ENCODE measurements around the gene TXNL4B. TPM values are rescaled to one million over a fixed set of nuclear protein-coding genes. Genes with fewer than 3 reads are reported as not detected.

The TXNL4B gene
- 10 to 100 TPM in 2 of 5 donors, 1 to 10 TPM in 2, under 1 TPM in 1; 0.87 to 23.3 (median 4.5) TPM for total RNA-seq
- 1 to 10 TPM; 6.4 to 8.0 (median 6.7) TPM for polyA plus RNA-seq
- long read RNA-seq, donor 1, partial matches to known transcripts, result 0 of 1 reads
- long read RNA-seq, donor 1, other reads (novel, unspliced or antisense), result 0 of 1 reads
- long read RNA-seq, donor 2, partial matches to known transcripts, result 0 of 4 reads
- long read RNA-seq, donor 2, other reads (novel, unspliced or antisense), result 0 of 4 reads
- long read RNA-seq, donor 3, partial matches to known transcripts, result 0 of 2 reads
- long read RNA-seq, donor 3, other reads (novel, unspliced or antisense), result 0 of 2 reads
- long read RNA-seq, donor 4, result 0 reads
- long read RNA-seq, donor 5, partial matches to known transcripts, result 16 of 25 reads
- long read RNA-seq, donor 5, other reads (novel, unspliced or antisense), result 5 of 25 reads
- long read RNA-seq, donor 6, partial matches to known transcripts, result 0 of 3 reads
- long read RNA-seq, donor 6, other reads (novel, unspliced or antisense), result 0 of 3 reads
- long read RNA-seq, donor 7, transcript TXNL4B-201 (4 exons, 2,556 nt), result major isoform, 5 of 5 reads
- long read RNA-seq, donor 7, partial matches to known transcripts, result 0 of 5 reads
- long read RNA-seq, donor 7, other reads (novel, unspliced or antisense), result 0 of 5 reads
- long read RNA-seq, donor 8, partial matches to known transcripts, result 0 of 11 reads
- long read RNA-seq, donor 8, other reads (novel, unspliced or antisense), result 9 of 11 reads
- long read RNA-seq, donor 9, partial matches to known transcripts, result 0 of 1 reads
- long read RNA-seq, donor 9, other reads (novel, unspliced or antisense), result 0 of 1 reads
- long read RNA-seq, donor 10, result 0 reads

DNA sequence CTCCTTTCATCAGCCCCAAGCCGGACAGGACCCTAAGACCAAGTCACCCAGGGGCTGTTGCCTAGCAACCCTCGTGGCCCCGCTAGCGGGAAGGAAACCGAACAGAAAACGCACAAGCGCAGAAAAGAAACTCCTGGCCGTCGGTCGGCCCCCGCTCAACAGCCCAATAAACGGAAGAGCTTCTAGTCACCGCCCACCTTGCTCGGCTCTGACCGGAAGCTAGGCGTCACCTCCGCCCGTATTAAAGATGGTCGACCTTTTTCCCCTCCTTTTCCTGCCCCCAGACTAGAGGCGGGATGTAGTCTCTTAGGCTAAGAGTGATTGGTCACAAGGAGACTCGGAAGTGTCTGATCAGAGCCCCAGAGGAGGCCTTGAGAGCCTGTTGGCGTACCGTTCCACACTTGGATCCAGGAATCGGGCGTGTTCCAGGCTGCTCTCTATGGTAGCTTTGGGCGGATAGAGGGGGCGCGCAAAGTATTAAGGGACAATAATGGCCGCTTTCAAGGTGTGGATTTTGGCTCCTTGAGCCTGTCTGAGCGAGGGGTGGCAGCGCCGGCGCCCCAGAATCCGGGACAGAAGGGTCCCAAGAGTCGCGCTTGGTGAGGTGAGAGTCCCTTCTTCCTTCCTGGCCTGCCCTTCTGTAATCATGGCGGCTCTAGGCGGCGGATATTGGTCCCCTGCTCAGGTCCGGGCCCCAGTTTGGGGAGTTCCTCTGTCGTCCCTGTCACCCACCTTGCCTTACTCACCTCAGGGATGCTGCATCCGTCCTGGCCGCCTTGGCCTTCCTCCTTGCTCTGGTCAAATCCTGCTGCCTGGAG lies at the start of gene TXNL4B, which contains the start of gene DHX38:
Gene TXNL4B (minus strand): TSS at position 173 of the 818 bp plus-strand sequence. CDS start 2,871 bp downstream, outside the sequence.
Gene DHX38 (plus strand): TSS at position 400 of the 818 bp plus-strand sequence. CDS start 2,311 bp downstream, outside the sequence.
- H3K9me3 ChIP-seq, result no peaks in the 10 kb centered on the region
- WGBS, 5 donors, result 0 to 1% (median 0%) methylated on average over 31 to 43 of the region's 43 CpGs
- no peaks in the 10 kb centered on the region for H3K27me3 ChIP-seq
- peaks cover 35 to 48% (median 48%) of the 10 kb centered on the region in 4 donors for H3K36me3 ChIP-seq
- DNase-seq, result peak; percentile 95 to 99
- TF ChIP-seq POLR2A (IDR thresholded peaks at IDR 0.05) (peak in 2 of 4 donors; percentile 60 to 67), EP300 (IDR thresholded peaks at IDR 0.05) (no peak), POLR2AphosphoS5 (IDR thresholded peaks at IDR 0.05) (peak; percentile 62 to 95 (median 93))
- TF ChIP-seq, protein P1, sequence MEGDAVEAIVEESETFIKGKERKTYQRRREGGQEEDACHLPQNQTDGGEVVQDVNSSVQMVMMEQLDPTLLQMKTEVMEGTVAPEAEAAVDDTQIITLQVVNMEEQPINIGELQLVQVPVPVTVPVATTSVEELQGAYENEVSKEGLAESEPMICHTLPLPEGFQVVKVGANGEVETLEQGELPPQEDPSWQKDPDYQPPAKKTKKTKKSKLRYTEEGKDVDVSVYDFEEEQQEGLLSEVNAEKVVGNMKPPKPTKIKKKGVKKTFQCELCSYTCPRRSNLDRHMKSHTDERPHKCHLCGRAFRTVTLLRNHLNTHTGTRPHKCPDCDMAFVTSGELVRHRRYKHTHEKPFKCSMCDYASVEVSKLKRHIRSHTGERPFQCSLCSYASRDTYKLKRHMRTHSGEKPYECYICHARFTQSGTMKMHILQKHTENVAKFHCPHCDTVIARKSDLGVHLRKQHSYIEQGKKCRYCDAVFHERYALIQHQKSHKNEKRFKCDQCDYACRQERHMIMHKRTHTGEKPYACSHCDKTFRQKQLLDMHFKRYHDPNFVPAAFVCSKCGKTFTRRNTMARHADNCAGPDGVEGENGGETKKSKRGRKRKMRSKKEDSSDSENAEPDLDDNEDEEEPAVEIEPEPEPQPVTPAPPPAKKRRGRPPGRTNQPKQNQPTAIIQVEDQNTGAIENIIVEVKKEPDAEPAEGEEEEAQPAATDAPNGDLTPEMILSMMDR (IDR thresholded peaks at IDR 0.05), result no peak
- intact Hi-C loops (cut with DNase I; ENCODE audit: low total_unique reads), result no loop called here
- H3K27ac ChIP-seq, result peak within 1 kb of the TSS; percentile 91 to 95 (median 94)
- peaks cover 24 to 47% (median 40%) of the 10 kb centered on the region in 4 donors for H3K4me1 ChIP-seq
- H3K4me3 ChIP-seq, result peak within 1 kb of the TSS; percentile 81 to 98 (median 91)

DNA sequence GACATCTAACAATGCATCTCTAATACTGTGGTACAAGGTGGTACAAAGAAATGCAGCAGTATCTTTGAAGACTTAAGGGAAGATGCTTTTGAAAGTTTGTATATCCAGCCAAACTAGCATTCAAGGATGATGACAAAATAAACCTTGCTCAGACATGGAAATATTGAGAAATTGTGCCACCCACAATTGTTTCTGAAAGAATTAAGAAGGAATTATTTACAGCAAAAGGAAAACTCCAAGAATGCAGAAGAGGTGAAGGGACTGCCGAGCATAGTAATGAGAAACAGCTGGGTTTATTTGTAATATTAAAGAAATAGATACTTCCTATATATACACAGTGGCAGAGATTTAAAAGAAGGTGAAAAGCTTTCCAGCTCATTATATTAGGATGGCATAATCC lies 49.1 kb upstream of the TXNL4B start:
- no peaks in the 10 kb centered on the region for H3K4me1 ChIP-seq
- 63 to 82% (median 75%) methylated on average over 1 of the region's 1 CpG for WGBS, 5 donors
- no peak for DNase-seq
- intact Hi-C loops (cut with DNase I; ENCODE audit: low total_unique reads), result no loop called here
- H3K4me3 ChIP-seq, result no peak overlapping the region
- TF ChIP-seq POLR2AphosphoS5 (IDR thresholded peaks at IDR 0.05) (no peak), POLR2A (IDR thresholded peaks at IDR 0.05) (no peak), EP300 (IDR thresholded peaks at IDR 0.05) (no peak)
- no peaks in the 10 kb centered on the region for H3K36me3 ChIP-seq
- H3K27me3 ChIP-seq, result no peaks in the 10 kb centered on the region
- no peaks in the 10 kb centered on the region for H3K9me3 ChIP-seq
- no peak overlapping the region for H3K27ac ChIP-seq

DNA sequence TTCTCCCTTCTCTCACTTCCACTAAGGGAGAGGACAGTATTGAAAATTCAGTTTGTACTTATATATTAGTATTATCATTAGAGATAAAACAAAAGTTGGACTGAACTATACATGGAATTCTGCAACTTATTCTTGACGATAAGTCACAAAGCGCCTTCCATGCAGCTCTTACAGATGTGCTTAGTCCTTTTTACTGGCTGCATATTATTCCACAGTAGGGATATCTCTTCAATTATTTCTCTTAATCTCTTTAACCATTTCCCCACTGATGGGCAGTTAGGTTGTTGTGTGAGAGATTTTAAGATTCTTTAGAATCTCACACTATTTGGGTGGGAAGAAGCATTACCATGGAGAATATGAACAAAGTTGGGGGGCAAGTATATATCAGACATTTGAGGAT lies 46.5 kb upstream of the TXNL4B start:
- no peaks in the 10 kb centered on the region for H3K4me1 ChIP-seq
- no peak overlapping the region for H3K4me3 ChIP-seq
- DNase-seq, result no peak
- no peaks in the 10 kb centered on the region for H3K36me3 ChIP-seq
- intact Hi-C loops (cut with DNase I; ENCODE audit: low total_unique reads), result no loop called here
- WGBS, 5 donors, result 95 to 100% (median 98%) methylated on average over 2 of the region's 2 CpGs
- TF ChIP-seq POLR2AphosphoS5 (IDR thresholded peaks at IDR 0.05), result no peak
- TF ChIP-seq POLR2A (IDR thresholded peaks at IDR 0.05), result no peak
- TF ChIP-seq EP300 (IDR thresholded peaks at IDR 0.05), result no peak
- TF ChIP-seq, protein P1 (IDR thresholded peaks at IDR 0.05), result no peak
- H3K9me3 ChIP-seq, result no peaks in the 10 kb centered on the region
- H3K27ac ChIP-seq, result no peak overlapping the region
- no peaks in the 10 kb centered on the region for H3K27me3 ChIP-seq

DNA sequence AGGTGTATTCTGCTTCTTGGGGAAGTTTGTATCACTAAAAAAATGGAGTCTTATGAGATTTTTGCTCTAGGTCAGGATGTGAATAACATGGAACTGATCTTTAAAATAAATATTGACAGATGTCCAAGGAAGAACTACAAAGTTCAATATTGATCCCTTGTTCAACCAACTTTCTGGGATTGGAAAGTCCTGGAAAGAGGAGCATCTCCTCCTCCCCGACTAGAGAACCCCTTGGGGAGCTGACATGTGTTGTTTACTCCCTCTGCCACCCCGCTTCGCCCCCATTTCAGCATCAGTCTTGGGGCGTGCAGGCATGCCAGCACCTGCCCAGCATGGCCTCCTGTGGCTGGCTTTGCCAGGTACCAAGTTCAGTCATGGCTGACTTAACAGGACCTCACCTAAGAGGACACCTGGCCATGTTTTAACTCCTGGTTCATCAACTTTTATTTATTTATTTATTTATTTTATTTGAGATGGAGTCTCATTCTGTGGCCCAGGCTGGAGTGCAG lies 44.7 kb upstream of the TXNL4B start:
- H3K27me3 ChIP-seq, result no peaks in the 10 kb centered on the region
- H3K9me3 ChIP-seq, result no peaks in the 10 kb centered on the region
- DNase-seq, result no peak
- 81 to 91% (median 90%) methylated on average over 4 of the region's 4 CpGs for WGBS, 5 donors
- H3K36me3 ChIP-seq, result no peaks in the 10 kb centered on the region
- intact Hi-C loops (cut with DNase I; ENCODE audit: low total_unique reads), result no loop called here
- TF ChIP-seq POLR2A (IDR thresholded peaks at IDR 0.05) (no peak), POLR2AphosphoS5 (IDR thresholded peaks at IDR 0.05) (no peak), EP300 (IDR thresholded peaks at IDR 0.05) (no peak)
- TF ChIP-seq, protein P1 (IDR thresholded peaks at IDR 0.05), result no peak
- H3K4me1 ChIP-seq, result no peaks in the 10 kb centered on the region
- no peak overlapping the region for H3K27ac ChIP-seq
- no peak overlapping the region for H3K4me3 ChIP-seq
